ENCODE data around the gene MPL.
"Not testable (repeated sequence)": the region's sequence is repeated elsewhere in the genome, so short reads cannot be mapped to it uniquely, and the experiment has no call there.

The MPL gene

GRCh38 chr1:43368646-43369020 lies 31.0 kb downstream of the MPL start:
- H3K9me3 ChIP-seq (ENCODE audit: low read length) = no peaks in the 10 kb centered on the region
- no peaks in the 10 kb centered on the region for H3K27me3 ChIP-seq (ENCODE audit: insufficient read depth, low read length)
- peaks cover 19% of the 10 kb centered on the region for H3K4me1 ChIP-seq (ENCODE audit: insufficient read depth, low read length)
- H3K4me3 ChIP-seq (ENCODE audit: low read length) = peak overlapping the region; percentile 55
- H2AFZ ChIP-seq (ENCODE audit: low read depth, low read length) = no peak overlapping the region
- H3K36me3 ChIP-seq (ENCODE audit: insufficient read depth, low read length) = peaks cover 21% of the 10 kb centered on the region

- peaks cover 17% of the 10 kb centered on the region for H3K4me1 ChIP-seq (ENCODE audit: insufficient read depth, low read length)
- H2AFZ ChIP-seq (ENCODE audit: low read depth, low read length); H3K9me3 ChIP-seq (ENCODE audit: low read length); H3K27me3 ChIP-seq (ENCODE audit: insufficient read depth, low read length); H3K36me3 ChIP-seq (ENCODE audit: insufficient read depth, low read length); H3K4me3 ChIP-seq (ENCODE audit: low read length): not testable (repeated sequence)
Measured at GRCh38 chr1:43369779-43370178, 32.2 kb downstream of the MPL start.

DNA sequence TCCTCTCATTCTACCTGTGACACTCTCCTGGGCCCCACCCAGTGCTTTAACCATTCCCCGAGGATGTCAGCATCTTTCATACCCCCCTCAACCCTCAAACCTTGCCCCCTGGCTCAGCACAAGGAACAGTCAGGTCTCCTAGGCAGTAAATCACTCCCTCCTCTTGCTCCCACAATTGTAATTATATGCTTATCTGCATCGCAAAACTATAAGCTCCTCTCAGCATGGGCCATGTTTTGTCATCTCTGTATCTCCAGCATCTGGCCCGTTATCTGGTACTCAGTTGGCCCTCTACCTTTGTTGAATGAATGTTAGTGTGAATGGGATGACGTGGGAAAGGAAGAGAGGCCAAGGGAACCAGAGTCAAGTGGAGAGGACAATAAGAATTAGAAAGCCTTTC lies 32.9 kb downstream of the MPL start:
- Histone ChIP-seq H3K9me3 (ENCODE audit: low read length) (no peaks in the 10 kb centered on the region), H3K4me3 (ENCODE audit: low read length) (no peak overlapping the region), H3K36me3 (ENCODE audit: insufficient read depth, low read length) (peaks cover 3% of the 10 kb centered on the region), H3K27me3 (ENCODE audit: insufficient read depth, low read length) (no peaks in the 10 kb centered on the region), H3K4me1 (ENCODE audit: insufficient read depth, low read length) (peaks cover 17% of the 10 kb centered on the region), H2AFZ (ENCODE audit: low read depth, low read length) (no peak overlapping the region)

DNA sequence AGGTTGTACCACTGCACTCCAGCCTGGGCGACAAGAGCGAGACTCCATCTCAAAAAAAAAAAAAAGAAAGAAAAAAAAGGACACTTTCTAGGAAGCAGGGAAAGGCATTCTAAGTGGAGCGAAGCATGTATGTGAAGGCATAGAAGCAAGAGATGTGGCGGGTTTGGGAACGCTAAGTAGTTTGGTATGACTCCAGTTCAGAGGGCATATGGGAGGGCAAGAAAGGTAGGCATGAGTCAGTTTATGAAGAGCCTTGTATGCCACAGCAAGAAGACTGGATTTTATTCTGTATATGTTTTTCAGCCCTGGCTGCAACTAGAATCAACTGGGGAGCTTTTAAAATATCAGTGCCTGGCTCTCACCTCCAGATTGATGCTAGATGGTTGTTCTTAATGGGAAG lies 34.6 kb downstream of the MPL start:
- no peak overlapping the region for H2AFZ ChIP-seq (ENCODE audit: low read depth, low read length)
- H3K4me3 ChIP-seq (ENCODE audit: low read length) = no peak overlapping the region
- no peaks in the 10 kb centered on the region for H3K9me3 ChIP-seq (ENCODE audit: low read length)
- no peaks in the 10 kb centered on the region for H3K27me3 ChIP-seq (ENCODE audit: insufficient read depth, low read length)
- peaks cover 9% of the 10 kb centered on the region for H3K4me1 ChIP-seq (ENCODE audit: insufficient read depth, low read length)
- peaks cover 3% of the 10 kb centered on the region for H3K36me3 ChIP-seq (ENCODE audit: insufficient read depth, low read length)

DNA sequence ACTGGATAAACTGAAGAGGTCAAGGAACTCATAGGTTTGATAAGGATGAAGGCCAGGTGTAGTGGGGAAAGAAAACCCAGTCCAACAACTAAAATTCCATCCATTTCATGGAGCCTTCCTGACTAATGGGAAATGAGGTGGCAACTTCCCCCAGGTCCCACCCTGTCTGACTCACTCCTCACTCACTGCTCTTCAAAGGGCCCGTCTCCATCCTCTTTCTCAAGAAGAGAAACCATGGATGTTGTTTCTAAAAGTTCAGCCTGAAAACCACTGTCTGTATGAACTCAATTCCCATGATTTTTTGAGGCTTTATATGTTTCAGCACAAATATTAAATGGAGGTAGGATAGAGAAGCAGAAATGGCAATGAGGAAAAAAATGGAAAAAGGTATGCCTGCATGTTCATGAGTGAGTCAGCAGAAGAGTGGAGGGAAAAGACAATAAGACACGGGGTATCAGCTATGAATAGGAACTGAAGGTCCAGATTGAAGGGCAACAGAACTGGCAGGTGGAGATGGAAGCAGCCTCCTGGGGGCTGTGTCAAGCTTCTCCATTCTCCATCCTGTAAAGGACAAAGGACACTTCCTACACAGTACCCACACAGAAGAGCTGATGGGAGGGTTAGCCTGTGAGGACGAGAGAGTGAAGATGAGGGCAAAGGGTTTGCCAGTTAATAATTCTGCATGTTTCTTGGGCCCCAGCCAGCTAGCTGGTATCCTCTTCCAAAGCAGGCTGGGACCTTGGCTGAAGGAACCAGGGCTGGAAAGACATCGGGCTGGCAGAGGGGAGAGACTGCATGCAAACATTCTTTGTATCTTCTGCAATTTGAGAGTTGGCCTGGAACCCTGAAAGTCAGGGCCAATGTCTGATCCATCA lies 35.7 kb downstream of the MPL start:
- no peaks in the 10 kb centered on the region for H3K27me3 ChIP-seq (ENCODE audit: insufficient read depth, low read length)
- H3K4me3 ChIP-seq (ENCODE audit: low read length) = no peak overlapping the region
- H3K4me1 ChIP-seq (ENCODE audit: insufficient read depth, low read length) = peaks cover 6% of the 10 kb centered on the region

DNA sequence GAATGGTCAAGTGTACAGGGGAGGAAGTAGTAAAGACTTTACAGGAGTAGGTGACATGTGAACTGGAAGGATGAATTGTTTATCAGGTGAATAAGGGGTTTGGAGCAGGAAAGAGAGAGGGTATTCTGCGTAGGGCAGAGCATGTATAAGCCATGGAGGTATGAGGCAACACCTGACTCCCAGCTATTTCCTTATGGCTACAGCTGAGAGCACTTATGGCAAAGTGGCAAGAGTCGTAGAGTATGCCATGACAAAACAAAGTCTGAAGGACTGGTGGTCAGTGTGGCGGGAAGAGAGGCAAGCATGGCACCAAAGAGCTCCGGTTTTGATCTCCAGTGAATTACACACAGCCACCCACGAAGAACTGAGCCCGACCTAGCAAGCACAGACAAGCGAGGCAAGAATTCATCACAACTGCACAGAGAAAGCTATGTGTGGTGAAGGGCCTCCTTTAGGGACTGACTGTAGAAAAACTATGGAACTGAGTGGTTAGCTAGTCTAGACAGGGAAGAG lies 39.2 kb downstream of the MPL start:
- Histone ChIP-seq H3K27me3 (ENCODE audit: insufficient read depth, low read length) (no peaks in the 10 kb centered on the region), H3K36me3 (ENCODE audit: insufficient read depth, low read length) (peaks cover 11% of the 10 kb centered on the region), H3K4me3 (ENCODE audit: low read length) (no peak overlapping the region), H2AFZ (ENCODE audit: low read depth, low read length) (no peak overlapping the region), H3K4me1 (ENCODE audit: insufficient read depth, low read length) (no peaks in the 10 kb centered on the region), H3K9me3 (ENCODE audit: low read length) (no peaks in the 10 kb centered on the region)

More for the DNA sequence above, 35.7 kb downstream of the MPL start:
- Histone ChIP-seq H2AFZ (ENCODE audit: low read depth, low read length) (no peak overlapping the region), H3K36me3 (ENCODE audit: insufficient read depth, low read length) (peaks cover 3% of the 10 kb centered on the region), H3K9me3 (ENCODE audit: low read length) (no peaks in the 10 kb centered on the region)

DNA sequence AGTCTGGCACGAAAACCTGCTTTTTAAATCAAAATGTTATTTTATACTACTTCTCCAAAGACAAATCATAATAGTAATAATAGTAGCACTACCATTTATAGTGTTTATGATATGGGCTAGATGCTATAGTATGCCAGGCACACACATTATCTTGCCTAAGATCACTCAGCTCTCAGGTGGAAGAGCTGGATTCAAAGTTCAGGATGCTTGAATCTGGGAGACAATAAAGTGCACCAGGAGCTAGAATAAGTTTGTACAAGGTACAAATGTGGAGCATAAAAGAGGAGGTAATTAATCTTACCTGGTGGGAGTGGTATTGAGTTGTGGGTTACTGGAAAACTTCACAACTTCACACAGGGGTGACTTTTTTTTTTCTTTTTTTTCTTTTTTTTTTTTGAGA lies 40.2 kb downstream of the MPL start:
- Histone ChIP-seq H3K4me3 (ENCODE audit: low read length) (no peak overlapping the region), H3K9me3 (ENCODE audit: low read length) (no peaks in the 10 kb centered on the region), H3K36me3 (ENCODE audit: insufficient read depth, low read length) (peaks cover 18% of the 10 kb centered on the region), H2AFZ (ENCODE audit: low read depth, low read length) (no peak overlapping the region), H3K4me1 (ENCODE audit: insufficient read depth, low read length) (no peaks in the 10 kb centered on the region), H3K27me3 (ENCODE audit: insufficient read depth, low read length) (no peaks in the 10 kb centered on the region)

GRCh38 chr1:43379476-43379875 lies 41.9 kb downstream of the MPL start:
- H3K36me3 ChIP-seq (ENCODE audit: insufficient read depth, low read length) = peaks cover 32% of the 10 kb centered on the region
- H3K27me3 ChIP-seq (ENCODE audit: insufficient read depth, low read length) = no peaks in the 10 kb centered on the region
- no peak overlapping the region for H3K4me3 ChIP-seq (ENCODE audit: low read length)
- H2AFZ ChIP-seq (ENCODE audit: low read depth, low read length) = no peak overlapping the region
- no peaks in the 10 kb centered on the region for H3K4me1 ChIP-seq (ENCODE audit: insufficient read depth, low read length)
- H3K9me3 ChIP-seq (ENCODE audit: low read length) = no peaks in the 10 kb centered on the region

GRCh38 chr1:43381612-43382011 lies 44.0 kb downstream of the MPL start:
- H3K4me3 ChIP-seq (ENCODE audit: low read length) = no peak overlapping the region
- H3K4me1 ChIP-seq (ENCODE audit: insufficient read depth, low read length) = no peaks in the 10 kb centered on the region
- no peaks in the 10 kb centered on the region for H3K27me3 ChIP-seq (ENCODE audit: insufficient read depth, low read length)
- H3K9me3 ChIP-seq (ENCODE audit: low read length) = no peaks in the 10 kb centered on the region
- no peak overlapping the region for H2AFZ ChIP-seq (ENCODE audit: low read depth, low read length)
- peaks cover 54% of the 10 kb centered on the region for H3K36me3 ChIP-seq (ENCODE audit: insufficient read depth, low read length)

DNA sequence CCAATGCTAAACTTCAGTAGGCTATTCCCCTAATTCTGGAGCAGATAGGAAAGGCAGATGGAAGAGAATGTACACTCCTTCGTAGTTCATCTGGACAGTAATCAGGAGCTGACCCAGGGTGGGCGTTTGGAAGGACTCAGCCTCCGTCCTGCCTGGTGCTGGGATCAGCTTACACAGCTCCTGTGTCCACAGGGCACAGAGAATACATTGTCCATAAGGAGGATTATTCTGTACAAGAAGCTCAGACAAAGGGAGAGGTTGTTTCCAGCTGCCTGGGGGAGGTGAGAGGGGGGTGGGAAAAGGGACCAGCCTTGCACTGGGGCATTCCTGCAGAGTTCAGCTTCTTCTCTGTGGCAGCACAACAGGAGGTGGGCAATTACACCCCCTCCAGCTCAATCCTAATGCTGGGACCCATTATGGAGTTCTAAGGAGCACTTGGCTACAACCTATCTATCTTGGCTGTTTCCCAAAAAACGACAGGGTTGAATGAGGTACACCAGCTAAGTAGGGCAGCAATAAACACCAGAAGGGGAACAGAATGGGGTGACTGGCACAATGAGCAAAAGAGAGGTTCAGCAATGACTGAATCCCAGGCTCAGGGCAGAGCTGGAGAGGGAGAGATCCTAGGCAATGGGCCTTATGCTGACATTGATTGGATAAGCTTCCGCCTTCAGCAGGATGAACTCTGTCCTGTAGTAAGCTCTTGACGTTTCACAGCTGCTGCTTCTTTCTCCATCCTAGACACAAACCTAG lies 44.6 kb downstream of the MPL start:
- no peak overlapping the region for H2AFZ ChIP-seq (ENCODE audit: low read depth, low read length)
- no peaks in the 10 kb centered on the region for H3K27me3 ChIP-seq (ENCODE audit: insufficient read depth, low read length)
- no peak overlapping the region for H3K4me3 ChIP-seq (ENCODE audit: low read length)
- no peaks in the 10 kb centered on the region for H3K9me3 ChIP-seq (ENCODE audit: low read length)
- peaks cover 59% of the 10 kb centered on the region for H3K36me3 ChIP-seq (ENCODE audit: insufficient read depth, low read length)
- no peaks in the 10 kb centered on the region for H3K4me1 ChIP-seq (ENCODE audit: insufficient read depth, low read length)

DNA sequence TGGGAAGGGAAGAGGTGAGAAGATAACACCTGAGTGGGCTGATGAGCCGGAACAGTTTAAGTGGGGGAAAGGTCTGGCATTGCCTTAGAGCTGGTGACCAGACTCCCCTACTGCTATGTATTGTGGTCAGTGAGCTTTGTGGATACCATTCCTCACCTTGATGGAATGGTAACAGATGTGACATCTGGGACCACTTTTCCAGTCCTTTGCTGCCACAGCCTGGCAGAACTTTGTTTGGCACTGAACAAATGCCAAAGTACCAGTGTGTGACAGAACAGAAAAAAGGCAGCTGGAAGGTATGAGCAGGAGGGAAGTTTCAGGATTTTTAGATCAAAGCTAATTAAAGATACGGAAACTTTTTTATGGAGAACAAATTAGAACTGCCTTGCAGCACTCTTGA lies 45.8 kb downstream of the MPL start:
- Histone ChIP-seq H2AFZ (ENCODE audit: low read depth, low read length) (no peak overlapping the region), H3K4me3 (ENCODE audit: low read length) (no peak overlapping the region), H3K4me1 (ENCODE audit: insufficient read depth, low read length) (peaks cover 2% of the 10 kb centered on the region), H3K9me3 (ENCODE audit: low read length) (no peaks in the 10 kb centered on the region), H3K36me3 (ENCODE audit: insufficient read depth, low read length) (peaks cover 59% of the 10 kb centered on the region), H3K27me3 (ENCODE audit: insufficient read depth, low read length) (no peaks in the 10 kb centered on the region)

- H3K4me1 ChIP-seq (ENCODE audit: insufficient read depth, low read length) = peaks cover 14% of the 10 kb centered on the region
- H2AFZ ChIP-seq (ENCODE audit: low read depth, low read length) = no peak overlapping the region
- no peak overlapping the region for H3K4me3 ChIP-seq (ENCODE audit: low read length)
- no peaks in the 10 kb centered on the region for H3K9me3 ChIP-seq (ENCODE audit: low read length)
- H3K27me3 ChIP-seq (ENCODE audit: insufficient read depth, low read length) = no peaks in the 10 kb centered on the region
- peaks cover 51% of the 10 kb centered on the region for H3K36me3 ChIP-seq (ENCODE audit: insufficient read depth, low read length)
Measured at GRCh38 chr1:43386676-43387075, 49.1 kb downstream of the MPL start.

DNA sequence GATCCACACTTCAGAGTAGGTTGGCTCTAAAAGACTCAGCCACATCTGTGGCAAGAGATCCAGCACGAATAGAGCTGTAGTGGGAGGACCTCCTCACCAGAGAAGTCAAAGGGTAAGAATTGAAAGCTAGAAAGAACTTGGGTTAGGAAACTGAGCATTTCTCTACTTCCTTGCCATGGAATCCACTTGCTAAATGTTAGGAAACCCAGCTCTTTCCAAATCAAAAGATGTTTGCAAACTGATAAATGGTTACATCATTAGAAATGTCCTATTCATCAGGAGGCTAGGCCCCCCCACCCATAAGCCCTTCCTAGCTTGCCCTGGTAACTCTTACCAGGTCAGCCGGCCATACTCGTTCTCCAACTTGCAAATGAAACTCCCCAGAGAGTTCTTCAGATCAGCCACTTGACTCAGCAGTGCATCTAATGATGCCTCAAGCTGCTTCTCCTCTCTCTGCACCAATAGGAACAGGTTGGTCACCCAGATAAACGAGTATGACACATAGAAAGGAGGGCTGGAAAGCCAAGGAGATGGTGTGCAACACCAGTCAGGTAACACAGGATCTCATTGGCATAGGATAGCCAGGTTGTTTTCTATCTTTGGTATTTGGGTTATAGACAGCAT lies 50.5 kb downstream of the MPL start:
- Histone ChIP-seq H3K4me1 (ENCODE audit: insufficient read depth, low read length) (peaks cover 14% of the 10 kb centered on the region), H3K36me3 (ENCODE audit: insufficient read depth, low read length) (peaks cover 38% of the 10 kb centered on the region), H3K4me3 (ENCODE audit: low read length) (peak overlapping the region; percentile 76), H3K27me3 (ENCODE audit: insufficient read depth, low read length) (no peaks in the 10 kb centered on the region), H2AFZ (ENCODE audit: low read depth, low read length) (no peak overlapping the region), H3K9me3 (ENCODE audit: low read length) (no peaks in the 10 kb centered on the region)

Measured in neuron (in vitro differentiated cells).